Sigmoid colon (tissue), 7 donors: Measurements from ENCODE around the gene SLC8A1. TPM values are rescaled to one million over a fixed set of nuclear protein-coding genes. Genes with fewer than 3 reads are reported as not detected.
A peak's percentile ranks its signal among the peaks of the same experiment; 100 is the strongest.

Experiments used
- DNase-seq: peaks from one replicate; pipeline ENCODE4 v3.0.0-alpha.2; 2019
- H3K27ac ChIP-seq, 4 donors: fragments of 200-600 bp; sonication (generic); one replicate each; pipeline ENCODE4 v1.5.1; 2016 to 2019; ENCODE audit warnings: mild to moderate bottlenecking in 1 of 4
- H3K27me3 ChIP-seq, 3 donors: fragments of 200-600 bp; sonication (generic); one replicate each; pipeline ENCODE4 v1.5.1; 2019; ENCODE audit warnings: mild to moderate bottlenecking in 1 of 3
- H3K36me3 ChIP-seq, 4 donors: fragments of 200-600 bp; sonication (generic); one replicate each; pipeline ENCODE4 v1.5.1; 2016 to 2019
- H3K4me1 ChIP-seq, 4 donors: fragments of 200-600 bp; sonication (generic); one replicate each; pipeline ENCODE4 v1.5.1; 2017 to 2019
- H3K4me3 ChIP-seq, 4 donors: fragments of 200-600 bp; sonication (generic); one replicate each; pipeline ENCODE4 v1.5.1; 2017 to 2019; ENCODE audit warnings: mild to moderate bottlenecking in 2 of 4, moderate library complexity in 1 of 4
- H3K9me3 ChIP-seq, 4 donors: fragments of 200-600 bp in 3 of 4; sonication (generic) in 3 of 4; one replicate each; pipeline versions ENCODE4 v1.5.1 to v1.6.1; 2013 to 2019
- CTCF ChIP-seq, 4 experiments: fragments of 450-650 bp in 3 of 4; fragments of 200-600 bp in 1 of 4; IDR thresholded peaks; one replicate each; pipeline ENCODE4 v1.5.1; 2016 to 2019; ENCODE audit warnings: antibody characterized with exemption in 4 of 4, mild to moderate bottlenecking in 3 of 4, moderate library complexity in 2 of 4
- EP300 ChIP-seq, 4 donors: sonication (generic); formaldehyde crosslinking; IDR thresholded peaks; one replicate each; pipeline ENCODE4 v1.6.1; 2017; ENCODE audit warnings: antibody characterized with exemption in 4 of 4
- POLR2A ChIP-seq, 2 donors: fragments of 450-650 bp; IDR thresholded peaks; one replicate each; pipeline ENCODE4 v1.6.1; 2016; ENCODE audit warnings: antibody characterized with exemption in 2 of 2, mild to moderate bottlenecking in 2 of 2, moderate library complexity in 2 of 2
- POLR2AphosphoS5 ChIP-seq, 4 donors: sonication (generic); formaldehyde crosslinking; IDR thresholded peaks; one replicate each; pipeline ENCODE4 v1.6.1; 2017; ENCODE audit warnings: antibody characterized with exemption in 4 of 4
- WGBS, 2 donors: extraction: QIAGEN DNeasy Blood & Tissue Kit; methylation state at CpG; one replicate each; pipeline ENCODE4 v1.1.7; 2013; 5-methylcytosine and 5-hydroxymethylcytosine counted together
- intact Hi-C: fragments of 100-400 bp; cut with DNase I; formaldehyde crosslinking; loops from one replicate; pipeline ENCODE4 v1.15.1; 2023
- polyA plus RNA-seq, 3 donors: library from polyadenylated mRNA; stranded (reverse); fragments of 200-250 nt; gene quantifications; one replicate each; pipeline ENCODE4 v1.2.3, GENCODE V29; 2013
- total RNA-seq, 4 donors: library from RNA; depleted of rRNA; stranded (reverse); fragments of >200 nt; gene quantifications; one replicate each; pipeline ENCODE4 v1.1.0, GENCODE V29; 2016
- donor health status: healthy with polysubstance abuse.
- donor health status: Bipolar disorder and iron deficiency.
- donor health status: healthy.

The SLC8A1 gene
- total and polyA plus RNA-seq, 7 donors, result 0.60 to 337 (median 229) TPM

GRCh38 chr2:40120026-40120425 lies 331.9 kb downstream of the SLC8A1 start:
- no peaks in the 10 kb centered on the region for H3K9me3 ChIP-seq
- H3K36me3 ChIP-seq, result peaks cover 0 to 8% (median 3%) of the 10 kb centered on the region in 4 donors
- H3K4me3 ChIP-seq, result no peak overlapping the region
- peaks cover 0 to 33% (median 19%) of the 10 kb centered on the region in 4 donors for H3K4me1 ChIP-seq
- WGBS, 2 donors, result 90 to 92% methylated on average over 3 of the region's 3 CpGs
- intact Hi-C loops, result loop anchor here (5.0 to 10.0 kb wide), 2 partner anchors 335 to 1932 kb away; partner anchors contain the start of gene SLC8A1
- no peaks in the 10 kb centered on the region for H3K27me3 ChIP-seq
- TF ChIP-seq POLR2AphosphoS5 (IDR thresholded peaks at IDR 0.05), result no peak
- no peak for TF ChIP-seq POLR2A (IDR thresholded peaks at IDR 0.05)
- no peak for TF ChIP-seq CTCF (IDR thresholded peaks at IDR 0.05)
- TF ChIP-seq EP300 (IDR thresholded peaks at IDR 0.05), result no peak
- H3K27ac ChIP-seq, result no peak overlapping the region
- no peak for DNase-seq

- Histone ChIP-seq H3K4me1 (peaks cover 0 to 22% (median 8%) of the 10 kb centered on the region in 4 donors), H3K4me3 (no peak overlapping the region), H3K27me3 (no peaks in the 10 kb centered on the region), H3K27ac (no peak overlapping the region), H3K36me3 (peaks cover 0 to 14% (median 5%) of the 10 kb centered on the region in 4 donors), H3K9me3 (no peaks in the 10 kb centered on the region)
- WGBS, 2 donors, result 38 to 80% methylated on average over 3 of the region's 3 CpGs
- TF ChIP-seq POLR2A (IDR thresholded peaks at IDR 0.05), result no peak
- no peak for TF ChIP-seq EP300 (IDR thresholded peaks at IDR 0.05)
- no peak for TF ChIP-seq POLR2AphosphoS5 (IDR thresholded peaks at IDR 0.05)
- no peak for TF ChIP-seq CTCF (IDR thresholded peaks at IDR 0.05)
- no peak for DNase-seq
- intact Hi-C loops, result no loop called here
Measured at GRCh38 chr2:40118622-40119021, 333.3 kb downstream of the SLC8A1 start.

- no peak overlapping the region for H3K27ac ChIP-seq
- WGBS, 2 donors, result 91 to 93% methylated on average over 4 of the region's 4 CpGs
- DNase-seq, result no peak
- peaks cover 0 to 14% (median 5%) of the 10 kb centered on the region in 4 donors for H3K36me3 ChIP-seq
- no peaks in the 10 kb centered on the region for H3K27me3 ChIP-seq
- H3K4me1 ChIP-seq, result peaks cover 0 to 3% (median 0%) of the 10 kb centered on the region in 4 donors
- intact Hi-C loops, result no loop called here
- TF ChIP-seq EP300 (IDR thresholded peaks at IDR 0.05) (no peak), POLR2AphosphoS5 (IDR thresholded peaks at IDR 0.05) (no peak), POLR2A (IDR thresholded peaks at IDR 0.05) (no peak), CTCF (IDR thresholded peaks at IDR 0.05) (no peak)
- no peaks in the 10 kb centered on the region for H3K9me3 ChIP-seq
- no peak overlapping the region for H3K4me3 ChIP-seq
Measured at GRCh38 chr2:40115894-40116293, 336.0 kb downstream of the SLC8A1 start.

GRCh38 chr2:40115348-40115747 lies 336.5 kb downstream of the SLC8A1 start:
- DNase-seq, result no peak
- no peak for TF ChIP-seq CTCF (IDR thresholded peaks at IDR 0.05)
- no peak for TF ChIP-seq POLR2A (IDR thresholded peaks at IDR 0.05)
- no peak for TF ChIP-seq EP300 (IDR thresholded peaks at IDR 0.05)
- WGBS, 2 donors, result 96% methylated on average over 12 of the region's 12 CpGs
- Histone ChIP-seq H3K9me3 (no peaks in the 10 kb centered on the region), H3K27me3 (no peaks in the 10 kb centered on the region), H3K4me3 (no peak overlapping the region), H3K36me3 (peaks cover 0 to 14% (median 5%) of the 10 kb centered on the region in 4 donors), H3K4me1 (peaks cover 0 to 3% (median 0%) of the 10 kb centered on the region in 4 donors), H3K27ac (no peak overlapping the region)
- intact Hi-C loops, result no loop called here

GRCh38 chr2:40113997-40114396 lies 337.9 kb downstream of the SLC8A1 start:
- H3K27me3 ChIP-seq, result no peaks in the 10 kb centered on the region
- 84 to 86% methylated on average over 4 of the region's 4 CpGs for WGBS, 2 donors
- DNase-seq, result no peak
- intact Hi-C loops, result no loop called here
- H3K4me1 ChIP-seq, result peaks cover 0 to 3% (median 2%) of the 10 kb centered on the region in 4 donors
- peak overlapping the region in 1 of 4 donors; percentile 29 for H3K27ac ChIP-seq
- peaks cover 0 to 14% (median 5%) of the 10 kb centered on the region in 4 donors for H3K36me3 ChIP-seq
- TF ChIP-seq CTCF (IDR thresholded peaks at IDR 0.05), result no peak
- no peak for TF ChIP-seq POLR2A (IDR thresholded peaks at IDR 0.05)
- TF ChIP-seq POLR2AphosphoS5 (IDR thresholded peaks at IDR 0.05), result no peak
- no peak for TF ChIP-seq EP300 (IDR thresholded peaks at IDR 0.05)
- no peaks in the 10 kb centered on the region for H3K9me3 ChIP-seq
- H3K4me3 ChIP-seq, result no peak overlapping the region
